ENCODE measurements around the gene RGS14. TPM values are rescaled to one million over a fixed set of nuclear protein-coding genes. Genes with fewer than 3 reads are reported as not detected.

RGS14 gene
- total and polyA plus RNA-seq, 2 donors (not counting 3 experiments of a cell fraction or from before 2014, with no cell fraction given): 4.3 to 7.3 TPM

- H4K20me1 ChIP-seq (replicated peaks; ENCODE audit: control insufficient read depth, extremely low read depth, insufficient read depth, low read length): no peaks in the 10 kb centered on the region
- POLR2A ChIA-PET: no interaction called here
Measured at GRCh38 chr5:177308740-177309139, 49.0 kb upstream of the RGS14 start.

More at GRCh38 chr5:177308740-177309139, 49.0 kb upstream of the RGS14 start:
- H2AFZ ChIP-seq (ENCODE audit: low read depth, low read length): no peak overlapping the region
- dilution Hi-C loops (cut with MboI; ENCODE audit: extremely low pct_ligation_motif_present, low sequenced_read_pairs) (no loop called here), intact Hi-C loops (cut with micrococcal nuclease) (loop anchor here (2.0 kb wide), 2 partner anchors 146 to 194 kb away; no protein-coding TSS in a partner anchor)
- no peaks in the 10 kb centered on the region for H3K9me3 ChIP-seq (replicated peaks; ENCODE audit: control insufficient read depth, insufficient read depth, low read length)
- no peaks in the 10 kb centered on the region for H3K27me3 ChIP-seq (ENCODE audit: control insufficient read depth in 2 of 2, insufficient read depth in 2 of 2, low read length in 2 of 2)
- no peak overlapping the region for H3K27ac ChIP-seq (ENCODE audit: insufficient read depth, low read depth, low read length)
- H3K4me1 ChIP-seq (ENCODE audit: control insufficient read depth, extremely low read depth, insufficient read depth, low read length): peaks cover 32% of the 10 kb centered on the region
- no peak overlapping the region for H3K4me3 ChIP-seq (replicated peaks in 1 of 3; ENCODE audit: insufficient read depth in 1 of 3, low read depth in 1 of 3, low read length in 3 of 3)
- CTCF ChIA-PET: interaction anchor here (0.6 to 3.4 kb wide), 17 partner anchors 9 to 198 kb away, joined by 3 to 45 read pairs (median 6); partner anchors contain the start of gene LMAN2
- FAIRE-seq (no peak), DNase-seq (ENCODE audit: low read depth, low spot score) (no peak)
- no peak overlapping the region for H3K4me2 ChIP-seq (ENCODE audit: insufficient read depth, low read length)
- no TSS peak for BruUV-seq (replicated peaks)
- no peak overlapping the region for H3K9ac ChIP-seq (replicated peaks; ENCODE audit: extremely low read depth, insufficient read depth, low read length)
- peaks cover 34% of the 10 kb centered on the region for H3K79me2 ChIP-seq (ENCODE audit: control insufficient read depth, insufficient read depth, low read length)
- no peaks in the 10 kb centered on the region for H3K9me1 ChIP-seq (replicated peaks; ENCODE audit: control insufficient read depth, extremely low read depth, insufficient read depth, low read length)
- no peak for TF ChIP-seq POLR2AphosphoS5 (IDR thresholded peaks at IDR 0.05; ENCODE audit: insufficient read depth, low read depth, low read length)
- TF ChIP-seq CTCF (IDR thresholded peaks at IDR 0.05; ENCODE audit: extremely low read depth in 1 of 2, insufficient read depth in 1 of 2, low read depth in 1 of 2, low read length in 2 of 2): no peak
- no peak for TF ChIP-seq POLR2A (IDR thresholded peaks at IDR 0.05; ENCODE audit: low read depth, low read length)
- TF ChIP-seq MAX (IDR thresholded peaks at IDR 0.05; ENCODE audit: insufficient read depth, insufficient read length): no peak
- no peak for TF ChIP-seq GATA2 (IDR thresholded peaks at IDR 0.05; ENCODE audit: insufficient read depth, insufficient read length, low read depth, low read length)
- TF ChIP-seq EZH2 (IDR thresholded peaks at IDR 0.05; ENCODE audit: borderline replicate concordance, low read depth, low read length, severe bottlenecking): no peak
- TF ChIP-seq MYC (IDR thresholded peaks at IDR 0.05; ENCODE audit: low read depth, low read length): no peak
- no peak for TF ChIP-seq JUN (IDR thresholded peaks at IDR 0.05; ENCODE audit: borderline replicate concordance, insufficient read depth, insufficient read length, low read depth)
- no peak for TF ChIP-seq FOS (IDR thresholded peaks at IDR 0.05; ENCODE audit: borderline replicate concordance, insufficient read depth, low read length)
- peaks cover 0 to 13% of the 10 kb centered on the region in 2 experiments for H3K36me3 ChIP-seq (ENCODE audit: control insufficient read depth in 2 of 2, extremely low read depth in 1 of 2, insufficient read depth in 2 of 2, low read length in 2 of 2)
